Aorta (tissue), 5 donors: Measurements from ENCODE around the gene NOTCH2NLA. TPM values are rescaled to one million over a fixed set of nuclear protein-coding genes. Genes with fewer than 3 reads are reported as not detected.
"Not testable (repeated sequence)": the region's sequence is repeated elsewhere in the genome, so short reads cannot be mapped to it uniquely, and the experiment has no call there.

Experiments
- ATAC-seq: fragments of 200-7000 bp; cut with Tn5 transposase; one replicate; pipeline ENCODE4 v1.9.1; 2022; ENCODE audit warnings: moderate library complexity; ENCODE audit not compliant: low FRiP score
- DNase-seq, 2 donors: peaks; one replicate each; pipeline ENCODE4 v3.0.0-alpha.2; 2020
- H3K27ac ChIP-seq, 2 donors: one replicate each; pipeline ENCODE4 v1.5.1; 2013; ENCODE audit warnings: low read length in 2 of 2, mild to moderate bottlenecking in 2 of 2, moderate library complexity in 2 of 2, control low read depth in 1 of 2, inconsistent platforms in 1 of 2, low read depth in 1 of 2
- H3K27me3 ChIP-seq, 2 donors: one replicate each; pipeline ENCODE4 v1.6.1; 2013; ENCODE audit warnings: control low read depth in 1 of 2, low read length in 1 of 2, mild to moderate bottlenecking in 1 of 2, moderate library complexity in 1 of 2; ENCODE audit not compliant: insufficient read depth in 2 of 2, control insufficient read depth in 1 of 2
- H3K36me3 ChIP-seq, 2 donors: one replicate each; pipeline ENCODE4 v1.6.1; 2013; ENCODE audit warnings: control low read depth in 1 of 2, low read length in 1 of 2, mild to moderate bottlenecking in 1 of 2; ENCODE audit not compliant: insufficient read depth in 2 of 2, control insufficient read depth in 1 of 2
- H3K4me1 ChIP-seq, 2 donors: one replicate each; pipeline ENCODE4 v1.6.1; 2013; ENCODE audit warnings: low read length in 2 of 2, control low read depth in 1 of 2, mild to moderate bottlenecking in 1 of 2, moderate library complexity in 1 of 2; ENCODE audit not compliant: insufficient read depth in 2 of 2, control insufficient read depth in 1 of 2
- H3K4me3 ChIP-seq, 2 donors: one replicate each; pipeline ENCODE4 v1.5.1; 2013; ENCODE audit warnings: low read length in 2 of 2, control low read depth in 1 of 2, mild to moderate bottlenecking in 1 of 2
- H3K9me3 ChIP-seq: one replicate; pipeline ENCODE4 v1.6.1; 2013; ENCODE audit warnings: mild to moderate bottlenecking, low read length; ENCODE audit not compliant: control insufficient read depth
- WGBS, 2 donors: extraction: QIAGEN DNeasy Blood & Tissue Kit; methylation state at CpG; one replicate each; pipeline ENCODE4 v1.1.7; 2013; 5-methylcytosine and 5-hydroxymethylcytosine counted together
- intact Hi-C, 2 donors: fragments of 100-400 bp; cut with DNase I; formaldehyde crosslinking; loops; one replicate each; pipeline versions ENCODE4 v1.14.2 to v1.15.0; 2022
- long read RNA-seq, 2 donors: library from polyadenylated mRNA; unstranded; transcript quantifications; one replicate each; pipeline ENCODE4 v2.0.0, GENCODE V29; 2020 to 2021
- polyA plus RNA-seq, 2 donors: library from polyadenylated mRNA; stranded (reverse); fragments of 200-250 nt; gene quantifications; one replicate each; pipeline ENCODE4 v1.2.3, GENCODE V29; 2013
- total RNA-seq, 2 donors: library from RNA; stranded (reverse); fragmentation: NEBNext Ultra II Directional; extraction: Animal tissue kit (Norgen Biotek cat#: 25700); gene quantifications; one replicate each; pipeline ENCODE4 v1.2.1, GENCODE V29; 2021
- donor health status: healthy with polysubstance abuse.
- donor health status: Bipolar disorder and iron deficiency.
- donor health status: DM: no; HTN: no; CAD: no.
- donor health status: DM: no; HTN: no; CAD: no.
- donor health status: DM: yes; HTN: yes; CAD: no.

Gene NOTCH2NLA
- 100 to 1,000 TPM; 102 to 106 TPM for total RNA-seq
- polyA plus RNA-seq: 10 to 100 TPM; 15.9 to 22.4 TPM
- long read RNA-seq, donor 1, transcript NOTCH2NLA-201 (5 exons, 1,874 nt): major isoform, 27 of 39 reads
- long read RNA-seq, donor 1, partial matches to known transcripts: 1 of 39 reads
- long read RNA-seq, donor 1, other reads (novel, unspliced or antisense): 7 of 39 reads
- long read RNA-seq, donor 2, transcript NOTCH2NLA-201 (5 exons, 1,874 nt): major isoform, 12 of 26 reads
- long read RNA-seq, donor 2, partial matches to known transcripts: 1 of 26 reads
- long read RNA-seq, donor 2, other reads (novel, unspliced or antisense): 13 of 26 reads

GRCh38 chr1:146228710-146229477, at the start of gene NOTCH2NLA:
Gene NOTCH2NLA (minus strand): TSS chr1:146229021. CDS start chr1:146189337, 39,684 bp downstream.
- H3K27me3 ChIP-seq, H3K36me3 ChIP-seq, ATAC-seq, intact Hi-C loops, H3K9me3 ChIP-seq, H3K4me1 ChIP-seq: not testable (repeated sequence)
- Histone ChIP-seq H3K4me3 (peak within 1 kb of the TSS; percentile 69 to 80), H3K27ac (peak within 1 kb of the TSS in 1 of 2 donors; percentile 63)
- peak; percentile 57 to 80 for DNase-seq
- 1% methylated on average over 24 to 35 of the region's 72 CpGs for WGBS, 2 donors

GRCh38 chr1:146278346-146278745, 49.5 kb upstream of the NOTCH2NLA start:
- no CpG with 5 or more reads among the region's 3 CpGs for WGBS, 2 donors
- H3K4me3 ChIP-seq, intact Hi-C loops, H3K27ac ChIP-seq, H3K27me3 ChIP-seq, H3K36me3 ChIP-seq, H3K4me1 ChIP-seq, DNase-seq, H3K9me3 ChIP-seq: not testable (repeated sequence)
- peak; percentile 46 for ATAC-seq

- no CpG with 5 or more reads among the region's 2 CpGs for WGBS, 2 donors
- ATAC-seq, intact Hi-C loops: not testable (repeated sequence)
Observed at GRCh38 chr1:146277087-146277486, 48.3 kb upstream of the NOTCH2NLA start.

GRCh38 chr1:146274083-146274482, 45.3 kb upstream of the NOTCH2NLA start:
- intact Hi-C loops, H3K27me3 ChIP-seq, H3K27ac ChIP-seq, H3K4me1 ChIP-seq, ATAC-seq, H3K9me3 ChIP-seq, H3K4me3 ChIP-seq, DNase-seq, H3K36me3 ChIP-seq: not testable (repeated sequence)
- no CpG with 5 or more reads among the region's 3 CpGs for WGBS, 2 donors

More at GRCh38 chr1:146277087-146277486, 48.3 kb upstream of the NOTCH2NLA start:
- H3K36me3 ChIP-seq, H3K4me3 ChIP-seq, H3K9me3 ChIP-seq, H3K27ac ChIP-seq, H3K27me3 ChIP-seq, DNase-seq, H3K4me1 ChIP-seq: not testable (repeated sequence)

- H3K4me3 ChIP-seq, H3K9me3 ChIP-seq, ATAC-seq, intact Hi-C loops, H3K36me3 ChIP-seq, DNase-seq, H3K4me1 ChIP-seq, H3K27ac ChIP-seq, H3K27me3 ChIP-seq: not testable (repeated sequence)
- no CpG with 5 or more reads among the region's 5 CpGs for WGBS, 2 donors
Observed at GRCh38 chr1:146273194-146273593, 44.4 kb upstream of the NOTCH2NLA start.

- WGBS, 2 donors: no CpG with 5 or more reads among the region's 3 CpGs
- H3K4me1 ChIP-seq, ATAC-seq, DNase-seq, H3K27ac ChIP-seq, H3K4me3 ChIP-seq, H3K9me3 ChIP-seq, H3K36me3 ChIP-seq, H3K27me3 ChIP-seq, intact Hi-C loops: not testable (repeated sequence)
Observed at GRCh38 chr1:146272734-146273133, 43.9 kb upstream of the NOTCH2NLA start.

- H3K9me3 ChIP-seq, H3K27ac ChIP-seq, intact Hi-C loops, H3K36me3 ChIP-seq, H3K4me1 ChIP-seq, H3K4me3 ChIP-seq, DNase-seq, H3K27me3 ChIP-seq, ATAC-seq: not testable (repeated sequence)
- no CpG with 5 or more reads among the region's 2 CpGs for WGBS, 2 donors
Observed at GRCh38 chr1:146271977-146272376, 43.2 kb upstream of the NOTCH2NLA start.

- H3K4me3 ChIP-seq, H3K9me3 ChIP-seq, intact Hi-C loops, H3K4me1 ChIP-seq, H3K36me3 ChIP-seq, ATAC-seq, DNase-seq, H3K27ac ChIP-seq, H3K27me3 ChIP-seq: not testable (repeated sequence)
- no CpG with 5 or more reads among the region's 9 CpGs for WGBS, 2 donors
Observed at GRCh38 chr1:146270129-146270528, 41.3 kb upstream of the NOTCH2NLA start.
